Measurements from ENCODE around the gene CBLIF.
"Not testable (repeated sequence)": the region's sequence is repeated elsewhere in the genome, so short reads cannot be mapped to it uniquely, and the experiment has no call there.

CBLIF gene

GRCh38 chr11:59849129-59849528 lies 3.8 kb upstream of the CBLIF start:
- no peak for TF ChIP-seq CTCF (IDR thresholded peaks at IDR 0.05; ENCODE audit: low read depth, low read length)
- no peak for TF ChIP-seq POLR2A (IDR thresholded peaks at IDR 0.05; ENCODE audit: extremely low read depth, insufficient read length)
- no peak for TF ChIP-seq MYC (IDR thresholded peaks at IDR 0.05; ENCODE audit: low read depth, low read length)
- no peak for TF ChIP-seq MAX (IDR thresholded peaks at IDR 0.05; ENCODE audit: low read depth, low read length)
- DNase-seq (ENCODE audit: low read depth), result no peak

GRCh38 chr11:59848439-59848838 lies 3.1 kb upstream of the CBLIF start:
- not testable (repeated sequence) for DNase-seq (ENCODE audit: low read depth); H3K4me3 ChIP-seq (ENCODE audit: low read depth, low read length)

More at GRCh38 chr11:59849129-59849528, 3.8 kb upstream of the CBLIF start:
- H3K4me3 ChIP-seq (ENCODE audit: low read depth, low read length), result no peak overlapping the region

- no peak for DNase-seq (ENCODE audit: low read depth)
- no peak for TF ChIP-seq CTCF (IDR thresholded peaks at IDR 0.05; ENCODE audit: low read depth, low read length)
- TF ChIP-seq MAX (IDR thresholded peaks at IDR 0.05; ENCODE audit: low read depth, low read length), result no peak
- no peak for TF ChIP-seq POLR2A (IDR thresholded peaks at IDR 0.05; ENCODE audit: extremely low read depth, insufficient read length)
- no peak for TF ChIP-seq MYC (IDR thresholded peaks at IDR 0.05; ENCODE audit: low read depth, low read length)
- no peak overlapping the region for H3K4me3 ChIP-seq (ENCODE audit: low read depth, low read length)
Observed at GRCh38 chr11:59847626-59848025, 2.3 kb upstream of the CBLIF start.

GRCh38 chr11:59846556-59846955 lies 1.3 kb upstream of the CBLIF start:
- TF ChIP-seq POLR2A (IDR thresholded peaks at IDR 0.05; ENCODE audit: extremely low read depth, insufficient read length), result no peak
- TF ChIP-seq MYC (IDR thresholded peaks at IDR 0.05; ENCODE audit: low read depth, low read length), result no peak
- TF ChIP-seq CTCF (IDR thresholded peaks at IDR 0.05; ENCODE audit: low read depth, low read length), result no peak
- no peak for TF ChIP-seq MAX (IDR thresholded peaks at IDR 0.05; ENCODE audit: low read depth, low read length)
- H3K4me3 ChIP-seq (ENCODE audit: low read depth, low read length), result no peak overlapping the region
- DNase-seq (ENCODE audit: low read depth), result no peak

GRCh38 chr11:59842316-59842715 lies 3.0 kb downstream of the CBLIF start:
- TF ChIP-seq MYC (IDR thresholded peaks at IDR 0.05; ENCODE audit: low read depth, low read length) (no peak), POLR2A (IDR thresholded peaks at IDR 0.05; ENCODE audit: extremely low read depth, insufficient read length) (no peak), CTCF (IDR thresholded peaks at IDR 0.05; ENCODE audit: low read depth, low read length) (no peak), MAX (IDR thresholded peaks at IDR 0.05; ENCODE audit: low read depth, low read length) (no peak)
- no peak overlapping the region for H3K4me3 ChIP-seq (ENCODE audit: low read depth, low read length)
- DNase-seq (ENCODE audit: low read depth), result no peak

- TF ChIP-seq CTCF (IDR thresholded peaks at IDR 0.05; ENCODE audit: low read depth, low read length) (no peak), MYC (IDR thresholded peaks at IDR 0.05; ENCODE audit: low read depth, low read length) (no peak), POLR2A (IDR thresholded peaks at IDR 0.05; ENCODE audit: extremely low read depth, insufficient read length) (no peak), MAX (IDR thresholded peaks at IDR 0.05; ENCODE audit: low read depth, low read length) (no peak)
- no peak overlapping the region for H3K4me3 ChIP-seq (ENCODE audit: low read depth, low read length)
- no peak for DNase-seq (ENCODE audit: low read depth)
Observed at GRCh38 chr11:59841514-59841913, 3.8 kb downstream of the CBLIF start.
